ENCODE measurements around the gene HELT. TPM values are rescaled to one million over a fixed set of nuclear protein-coding genes. Genes with fewer than 3 reads are reported as not detected.

Gene HELT
- total and polyA plus RNA-seq, 2 donors (not counting 3 experiments of a cell fraction or from before 2014, with no cell fraction given), result not detected

DNA sequence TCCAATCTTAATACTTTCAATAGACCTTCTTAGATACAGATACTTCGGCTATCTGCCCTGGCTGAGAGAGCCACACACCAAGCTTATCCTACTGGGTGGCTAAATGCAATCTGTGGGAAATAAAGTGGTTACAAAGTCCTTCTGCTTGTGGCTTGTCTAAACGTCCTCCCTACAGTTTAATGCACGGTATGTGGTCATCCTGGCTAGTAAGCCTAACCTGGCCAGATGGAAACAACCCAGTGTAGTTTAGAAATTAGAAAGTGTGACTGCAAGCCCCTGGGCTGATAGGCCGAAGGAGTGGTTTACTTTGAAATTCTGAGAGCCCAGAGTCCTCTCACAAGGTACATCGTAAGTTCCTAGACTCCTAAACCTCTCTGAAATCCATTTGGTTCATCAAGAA is 47.9 kb downstream of the HELT start:
- intact Hi-C loops (cut with micrococcal nuclease), result no loop called here
- Histone ChIP-seq H3K4me2 (ENCODE audit: insufficient read depth, low read length) (no peak overlapping the region), H3K36me3 (ENCODE audit: control insufficient read depth in 2 of 2, extremely low read depth in 1 of 2, insufficient read depth in 2 of 2, low read length in 2 of 2) (no peaks in the 10 kb centered on the region), H3K27me3 (ENCODE audit: control insufficient read depth in 2 of 2, insufficient read depth in 2 of 2, low read length in 2 of 2) (peaks cover 0 to 2% of the 10 kb centered on the region in 2 experiments), H3K79me2 (ENCODE audit: control insufficient read depth, insufficient read depth, low read length) (no peaks in the 10 kb centered on the region), H3K9me3 (replicated peaks; ENCODE audit: control insufficient read depth, insufficient read depth, low read length) (no peaks in the 10 kb centered on the region), H3K27ac (ENCODE audit: insufficient read depth, low read depth, low read length) (no peak overlapping the region), H3K4me1 (ENCODE audit: control insufficient read depth, extremely low read depth, insufficient read depth, low read length) (no peaks in the 10 kb centered on the region), H4K20me1 (replicated peaks; ENCODE audit: control insufficient read depth, extremely low read depth, insufficient read depth, low read length) (no peaks in the 10 kb centered on the region), H2AFZ (ENCODE audit: low read depth, low read length) (no peak overlapping the region), H3K9ac (replicated peaks; ENCODE audit: extremely low read depth, insufficient read depth, low read length) (no peak overlapping the region), H3K4me3 (replicated peaks in 1 of 3; ENCODE audit: insufficient read depth in 1 of 3, low read depth in 1 of 3, low read length in 3 of 3) (no peak overlapping the region), H3K9me1 (replicated peaks; ENCODE audit: control insufficient read depth, extremely low read depth, insufficient read depth, low read length) (no peaks in the 10 kb centered on the region)
- ChIA-PET POLR2A (no interaction called here), CTCF (no interaction called here)
- TF ChIP-seq POLR2A (IDR thresholded peaks at IDR 0.05; ENCODE audit: low read depth, low read length) (no peak), POLR2AphosphoS5 (IDR thresholded peaks at IDR 0.05; ENCODE audit: insufficient read depth, low read depth, low read length) (no peak), GATA2 (IDR thresholded peaks at IDR 0.05; ENCODE audit: insufficient read depth, insufficient read length, low read depth, low read length) (no peak), EZH2 (IDR thresholded peaks at IDR 0.05; ENCODE audit: borderline replicate concordance, low read depth, low read length, severe bottlenecking) (no peak), FOS (IDR thresholded peaks at IDR 0.05; ENCODE audit: borderline replicate concordance, insufficient read depth, low read length) (no peak), JUN (IDR thresholded peaks at IDR 0.05; ENCODE audit: borderline replicate concordance, insufficient read depth, insufficient read length, low read depth) (no peak)
- TF ChIP-seq, protein P1, sequence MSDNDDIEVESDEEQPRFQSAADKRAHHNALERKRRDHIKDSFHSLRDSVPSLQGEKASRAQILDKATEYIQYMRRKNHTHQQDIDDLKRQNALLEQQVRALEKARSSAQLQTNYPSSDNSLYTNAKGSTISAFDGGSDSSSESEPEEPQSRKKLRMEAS (IDR thresholded peaks at IDR 0.05; ENCODE audit: insufficient read depth, insufficient read length), result no peak
- dilution Hi-C loops (cut with MboI; ENCODE audit: extremely low pct_ligation_motif_present, low sequenced_read_pairs), result no loop called here
- DNase-seq (ENCODE audit: low read depth, low spot score), result no peak
- no TSS peak for BruUV-seq (replicated peaks)
- no peak for FAIRE-seq

DNA sequence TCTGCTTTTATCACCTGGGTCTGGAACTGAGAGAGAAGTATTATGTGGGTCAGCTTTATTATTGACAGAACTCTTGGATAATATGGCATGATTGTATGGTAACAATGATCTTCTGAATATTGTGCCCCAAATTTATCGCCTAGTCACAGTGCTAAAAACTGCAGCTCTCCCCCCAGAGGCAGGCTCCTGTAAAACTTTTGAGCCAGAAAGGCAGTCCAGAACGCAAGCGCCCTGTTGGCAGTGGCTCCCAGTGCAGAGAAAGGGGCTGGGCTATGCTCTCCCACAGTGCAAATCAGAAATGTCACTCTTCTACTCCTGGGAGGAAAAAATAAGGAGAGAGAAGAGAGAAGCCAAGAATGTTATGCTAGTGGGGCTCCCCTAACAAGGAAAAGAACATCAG is 50.5 kb downstream of the HELT start:
- no peaks in the 10 kb centered on the region for H3K36me3 ChIP-seq (ENCODE audit: control insufficient read depth in 2 of 2, extremely low read depth in 1 of 2, insufficient read depth in 2 of 2, low read length in 2 of 2)
- dilution Hi-C loops (cut with MboI; ENCODE audit: extremely low pct_ligation_motif_present, low sequenced_read_pairs) (no loop called here), intact Hi-C loops (cut with micrococcal nuclease) (no loop called here)
- no peaks in the 10 kb centered on the region for H3K9me3 ChIP-seq (replicated peaks; ENCODE audit: control insufficient read depth, insufficient read depth, low read length)
- no peaks in the 10 kb centered on the region for H3K79me2 ChIP-seq (ENCODE audit: control insufficient read depth, insufficient read depth, low read length)
- H3K27me3 ChIP-seq (ENCODE audit: control insufficient read depth in 2 of 2, insufficient read depth in 2 of 2, low read length in 2 of 2), result no peaks in the 10 kb centered on the region
- H3K27ac ChIP-seq (ENCODE audit: insufficient read depth, low read depth, low read length), result no peak overlapping the region
- H3K4me1 ChIP-seq (ENCODE audit: control insufficient read depth, extremely low read depth, insufficient read depth, low read length), result no peaks in the 10 kb centered on the region
- H3K9me1 ChIP-seq (replicated peaks; ENCODE audit: control insufficient read depth, extremely low read depth, insufficient read depth, low read length), result no peaks in the 10 kb centered on the region
- DNase-seq (ENCODE audit: low read depth, low spot score) (no peak), FAIRE-seq (no peak)
- TF ChIP-seq, protein P2, sequence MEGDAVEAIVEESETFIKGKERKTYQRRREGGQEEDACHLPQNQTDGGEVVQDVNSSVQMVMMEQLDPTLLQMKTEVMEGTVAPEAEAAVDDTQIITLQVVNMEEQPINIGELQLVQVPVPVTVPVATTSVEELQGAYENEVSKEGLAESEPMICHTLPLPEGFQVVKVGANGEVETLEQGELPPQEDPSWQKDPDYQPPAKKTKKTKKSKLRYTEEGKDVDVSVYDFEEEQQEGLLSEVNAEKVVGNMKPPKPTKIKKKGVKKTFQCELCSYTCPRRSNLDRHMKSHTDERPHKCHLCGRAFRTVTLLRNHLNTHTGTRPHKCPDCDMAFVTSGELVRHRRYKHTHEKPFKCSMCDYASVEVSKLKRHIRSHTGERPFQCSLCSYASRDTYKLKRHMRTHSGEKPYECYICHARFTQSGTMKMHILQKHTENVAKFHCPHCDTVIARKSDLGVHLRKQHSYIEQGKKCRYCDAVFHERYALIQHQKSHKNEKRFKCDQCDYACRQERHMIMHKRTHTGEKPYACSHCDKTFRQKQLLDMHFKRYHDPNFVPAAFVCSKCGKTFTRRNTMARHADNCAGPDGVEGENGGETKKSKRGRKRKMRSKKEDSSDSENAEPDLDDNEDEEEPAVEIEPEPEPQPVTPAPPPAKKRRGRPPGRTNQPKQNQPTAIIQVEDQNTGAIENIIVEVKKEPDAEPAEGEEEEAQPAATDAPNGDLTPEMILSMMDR (IDR thresholded peaks at IDR 0.05; ENCODE audit: extremely low read depth in 1 of 2, insufficient read depth in 1 of 2, low read depth in 1 of 2, low read length in 2 of 2), result no peak
- TF ChIP-seq, protein P1 (IDR thresholded peaks at IDR 0.05; ENCODE audit: insufficient read depth, insufficient read length), result no peak
- TF ChIP-seq MYC (IDR thresholded peaks at IDR 0.05; ENCODE audit: low read depth, low read length) (no peak), POLR2AphosphoS5 (IDR thresholded peaks at IDR 0.05; ENCODE audit: insufficient read depth, low read depth, low read length) (no peak), EZH2 (IDR thresholded peaks at IDR 0.05; ENCODE audit: borderline replicate concordance, low read depth, low read length, severe bottlenecking) (no peak), JUN (IDR thresholded peaks at IDR 0.05; ENCODE audit: borderline replicate concordance, insufficient read depth, insufficient read length, low read depth) (no peak), FOS (IDR thresholded peaks at IDR 0.05; ENCODE audit: borderline replicate concordance, insufficient read depth, low read length) (no peak), POLR2A (IDR thresholded peaks at IDR 0.05; ENCODE audit: low read depth, low read length) (no peak), GATA2 (IDR thresholded peaks at IDR 0.05; ENCODE audit: insufficient read depth, insufficient read length, low read depth, low read length) (no peak)
- ChIA-PET CTCF (interaction anchor here (0.8 kb wide), 1 partner anchor 66 kb away, joined by 3 read pairs; no protein-coding TSS in a partner anchor), POLR2A (no interaction called here)
- BruUV-seq (replicated peaks), result no TSS peak
- no peak overlapping the region for H3K9ac ChIP-seq (replicated peaks; ENCODE audit: extremely low read depth, insufficient read depth, low read length)
- no peak overlapping the region for H2AFZ ChIP-seq (ENCODE audit: low read depth, low read length)
- H4K20me1 ChIP-seq (replicated peaks; ENCODE audit: control insufficient read depth, extremely low read depth, insufficient read depth, low read length), result no peaks in the 10 kb centered on the region
- no peak overlapping the region for H3K4me3 ChIP-seq (replicated peaks in 1 of 3; ENCODE audit: insufficient read depth in 1 of 3, low read depth in 1 of 3, low read length in 3 of 3)
- H3K4me2 ChIP-seq (ENCODE audit: insufficient read depth, low read length), result no peak overlapping the region

Data from endothelial cell of umbilical vein (primary cell).